IPS DF 4.7 (cell line): ENCODE measurements around the gene NUP210L.
"Not testable (repeated sequence)": the region's sequence is repeated elsewhere in the genome, so short reads cannot be mapped to it uniquely, and the experiment has no call there.

Source experiments
- DNase-seq: peaks from one replicate; pipeline ENCODE4 v3.0.0-alpha.2; 2013; ENCODE audit warnings: low spot score; ENCODE audit errors: extremely low read depth

The NUP210L gene

DNA sequence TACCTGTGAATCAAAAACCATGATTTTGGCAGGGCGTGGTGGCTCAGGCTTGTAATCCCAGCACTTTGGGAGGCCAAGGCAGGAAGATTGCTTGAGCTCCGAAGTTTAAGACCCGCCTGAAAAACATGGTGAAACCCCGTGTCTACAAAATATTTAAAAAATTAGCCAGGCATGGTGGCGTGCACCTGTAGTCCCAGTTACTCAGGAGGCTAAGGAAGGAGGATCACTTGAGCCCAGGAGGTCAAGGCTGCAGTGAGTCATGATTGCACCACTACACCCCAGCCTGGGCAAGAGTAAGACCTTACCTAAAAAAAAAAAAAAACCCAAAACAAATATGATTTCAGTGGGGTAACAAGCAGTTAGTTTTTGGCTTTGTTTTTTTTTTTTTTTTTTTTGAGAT lies 54.7 kb downstream of the NUP210L start:
- DNase-seq = not testable (repeated sequence)

GRCh38 chr1:154097873-154098272 lies 57.0 kb downstream of the NUP210L start:
- no peak for DNase-seq

DNA sequence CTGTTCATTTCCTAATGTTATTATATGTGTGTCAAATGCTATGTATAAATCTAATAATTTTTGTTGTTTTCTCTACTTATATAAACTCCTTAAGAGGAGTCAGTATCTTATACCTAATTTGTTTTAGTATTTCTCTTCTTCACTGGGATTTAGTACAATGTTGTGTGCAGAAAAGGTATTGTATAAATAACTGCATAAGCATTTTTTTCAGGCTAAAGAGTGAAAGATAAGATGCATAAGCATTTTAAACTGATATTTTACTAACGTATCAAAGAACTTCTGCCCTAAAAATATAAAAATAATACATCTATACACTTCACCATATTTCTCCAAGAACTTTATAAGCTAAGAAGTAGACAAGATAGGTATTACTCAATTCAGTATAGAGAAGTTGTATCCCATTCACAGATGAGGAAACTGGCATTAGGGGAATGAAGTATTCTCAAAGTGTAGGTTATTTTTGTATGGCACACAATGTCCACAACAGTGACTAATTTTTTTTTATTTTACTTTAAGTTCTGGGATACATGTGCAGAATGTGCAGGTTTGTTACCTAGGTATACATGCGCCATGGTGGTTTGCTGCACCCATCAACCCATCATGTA lies 59.3 kb downstream of the NUP210L start:
- DNase-seq = no peak

DNA sequence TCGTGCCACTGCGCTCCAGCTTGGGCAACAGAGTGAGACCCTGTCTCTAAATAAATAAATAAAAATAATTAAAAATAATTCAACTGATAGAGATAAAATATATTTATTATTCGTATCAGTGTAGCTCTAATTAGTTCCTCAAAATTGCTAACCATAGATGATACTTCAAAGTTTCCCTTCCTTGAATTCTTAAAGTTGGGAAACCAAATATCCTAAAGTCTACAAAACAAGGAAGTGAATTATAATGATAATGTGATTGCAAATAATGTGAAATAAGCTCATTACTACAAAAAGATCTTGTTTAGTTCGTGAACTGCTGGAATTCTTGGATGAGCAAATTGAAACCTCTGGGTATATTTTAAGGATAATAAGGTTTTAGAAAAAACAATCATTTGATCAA lies 60.5 kb downstream of the NUP210L start:
- no peak for DNase-seq

GRCh38 chr1:154093699-154094098 lies 61.2 kb downstream of the NUP210L start:
- DNase-seq = no peak

DNA sequence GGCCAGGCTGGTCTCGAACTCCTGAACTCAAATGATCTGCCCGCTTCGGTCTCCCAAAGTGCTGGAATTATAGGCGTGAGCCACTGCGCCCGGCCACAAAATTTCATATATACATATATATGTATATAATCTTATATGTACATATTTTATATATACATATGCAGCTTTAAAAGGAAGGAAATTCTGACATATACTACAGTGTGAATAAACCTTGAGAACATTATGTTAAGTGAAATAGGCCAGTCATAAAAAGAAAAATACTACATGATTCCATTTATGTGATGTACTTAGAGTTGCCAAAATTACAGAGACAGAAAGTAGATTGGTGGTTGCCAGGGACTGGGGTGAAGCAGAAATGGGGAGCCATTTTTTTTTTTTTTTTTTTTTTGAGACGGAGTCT lies 63.2 kb downstream of the NUP210L start:
- DNase-seq = no peak

DNA sequence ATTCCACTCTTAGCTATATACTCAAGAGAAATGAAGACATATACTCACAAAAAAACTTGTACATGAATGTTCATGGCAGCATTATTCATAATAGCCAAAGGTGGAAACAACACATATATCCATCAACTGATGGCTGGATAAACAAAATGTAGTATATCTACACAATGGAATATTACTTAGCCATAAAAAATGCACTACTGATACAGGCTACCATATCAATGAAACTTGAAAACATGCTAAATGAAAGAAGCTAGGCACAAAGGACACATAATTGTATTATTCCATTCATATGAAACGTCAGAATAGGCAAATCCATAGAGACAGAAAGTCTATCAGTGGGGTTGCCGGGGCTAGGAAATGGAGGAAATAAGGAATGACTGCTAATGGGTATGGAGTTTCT lies 67.3 kb downstream of the NUP210L start:
- no peak for DNase-seq

- DNase-seq = not testable (repeated sequence)
Measured at GRCh38 chr1:154083057-154083456, 71.8 kb downstream of the NUP210L start.

GRCh38 chr1:154081386-154082126 lies 73.3 kb downstream of the NUP210L start:
- DNase-seq = no peak

DNA sequence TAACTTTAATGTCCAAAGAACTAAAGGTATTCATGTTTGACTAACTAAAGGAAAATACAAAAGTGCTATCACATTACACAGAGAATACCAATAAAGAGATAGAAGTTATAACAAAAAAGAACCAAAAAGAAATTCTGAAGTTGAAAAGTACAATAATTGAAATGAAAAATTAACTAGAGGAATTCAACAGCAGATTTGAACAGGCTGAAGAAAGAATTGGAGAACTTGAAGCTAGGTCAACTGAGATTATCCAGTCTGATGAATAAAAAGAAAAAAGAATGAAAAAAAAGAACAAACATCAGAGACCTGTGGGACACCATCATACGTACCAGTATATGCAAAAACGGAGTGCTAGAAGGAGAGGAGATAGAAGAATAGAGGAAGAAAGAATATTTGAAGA lies 78.5 kb downstream of the NUP210L start:
- DNase-seq = no peak

DNA sequence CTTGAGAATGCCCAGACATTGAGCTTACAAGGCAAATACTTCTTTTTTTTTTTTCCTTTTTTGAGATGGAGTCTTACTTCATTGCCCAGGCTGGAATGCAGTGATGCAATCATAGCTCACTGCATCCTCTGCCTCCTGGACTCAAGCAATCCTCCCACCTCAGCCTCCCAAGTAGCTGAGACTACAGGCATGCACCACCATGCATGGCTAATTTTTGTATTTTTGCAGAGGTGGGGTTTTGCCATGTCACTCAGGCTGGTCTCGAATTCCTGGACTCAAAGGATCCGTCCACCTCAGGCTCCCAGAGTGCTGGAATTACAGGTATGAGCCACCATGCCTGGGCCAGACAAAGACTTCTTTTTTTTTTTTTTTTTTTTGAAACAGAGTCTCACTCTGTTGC lies 79.1 kb downstream of the NUP210L start:
- DNase-seq = no peak

DNA sequence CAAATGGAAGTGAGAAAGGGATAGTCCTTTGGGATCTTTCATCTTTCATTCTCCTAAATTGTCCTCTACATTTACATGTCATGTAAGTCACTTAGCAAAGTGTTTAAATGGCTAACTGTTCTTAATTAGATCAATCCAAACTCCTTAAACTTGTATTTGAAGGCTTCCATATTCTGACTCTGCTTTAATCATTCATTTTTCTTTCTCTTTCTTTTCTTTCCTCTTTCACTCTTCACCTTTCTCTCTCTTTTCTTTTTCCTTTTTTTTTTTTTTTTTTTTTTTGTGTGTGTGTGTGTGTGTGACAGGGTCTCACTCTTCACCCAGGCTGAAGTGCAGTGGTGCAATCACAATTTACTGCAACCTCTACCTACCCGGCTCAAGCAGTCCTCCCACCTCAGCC lies 92.6 kb downstream of the NUP210L start:
- no peak for DNase-seq

DNA sequence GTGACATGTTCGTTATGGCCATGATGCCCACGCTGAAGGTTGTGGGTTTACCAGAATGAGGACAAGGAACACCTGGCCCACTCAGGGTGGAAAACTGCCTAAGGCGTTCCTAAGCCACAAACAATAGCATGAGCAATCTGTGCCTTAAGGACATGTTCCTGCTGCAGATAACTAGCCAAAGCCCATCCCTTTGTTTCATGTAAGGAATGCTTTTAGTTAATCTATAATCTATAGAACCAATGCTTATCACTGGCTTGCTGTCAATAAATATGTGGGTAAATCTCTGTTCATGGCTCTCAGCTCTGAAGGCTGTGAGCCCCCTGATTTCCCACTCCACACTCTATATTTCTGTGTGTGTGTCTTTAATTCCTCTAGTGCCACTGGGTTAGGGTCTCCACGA lies 107.4 kb downstream of the NUP210L start:
- DNase-seq = not testable (repeated sequence)

- DNase-seq = not testable (repeated sequence)
Measured at GRCh38 chr1:154033697-154034096, 121.2 kb downstream of the NUP210L start.

- no peak for DNase-seq
Measured at GRCh38 chr1:154019940-154020339, 134.9 kb downstream of the NUP210L start.

DNA sequence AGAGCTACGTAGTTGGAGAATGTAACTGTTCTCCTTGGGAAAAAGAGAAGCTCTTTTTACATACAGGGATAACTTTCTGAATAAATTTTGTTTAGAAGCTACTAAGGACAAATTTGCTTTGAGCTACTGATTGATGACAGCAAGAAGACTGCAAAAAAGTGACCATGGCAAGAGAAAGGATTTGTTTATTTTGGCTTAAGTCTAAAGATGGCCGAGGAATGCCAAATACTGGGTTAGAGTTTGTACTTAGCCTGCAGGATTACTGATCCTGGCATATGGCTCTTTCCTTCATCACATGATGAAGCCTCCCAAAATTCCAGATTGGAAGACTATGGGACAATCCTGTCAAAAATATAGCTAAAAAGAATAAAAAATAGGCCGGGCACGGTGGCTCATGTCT lies 135.6 kb downstream of the NUP210L start:
- no peak for DNase-seq

GRCh38 chr1:154014154-154014907 lies 140.5 kb downstream of the NUP210L start:
- DNase-seq = no peak

DNA sequence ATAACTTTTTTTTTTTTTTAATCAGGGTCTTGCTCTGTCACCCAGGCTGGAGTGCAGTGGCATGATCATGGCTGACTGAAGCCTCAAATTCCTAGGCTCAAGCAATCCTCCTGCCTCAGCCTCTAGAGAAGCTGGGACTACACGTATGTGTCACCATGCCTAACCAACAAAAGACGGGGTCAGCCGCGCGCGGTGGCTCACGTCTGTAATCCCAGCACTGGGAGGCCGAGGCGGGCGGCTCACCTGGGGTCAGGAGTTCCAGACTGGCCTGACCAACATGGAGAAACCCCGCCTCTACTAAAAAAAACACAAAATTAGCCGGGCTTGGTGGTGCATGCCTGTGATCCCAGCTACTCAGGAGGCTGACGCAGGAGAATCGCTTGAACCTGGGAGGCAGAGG lies 142.3 kb downstream of the NUP210L start:
- not testable (repeated sequence) for DNase-seq

- DNase-seq = no peak
Measured at GRCh38 chr1:154012129-154012528, 142.7 kb downstream of the NUP210L start.

- no peak for DNase-seq
Measured at GRCh38 chr1:154006136-154006535, 148.7 kb downstream of the NUP210L start.

GRCh38 chr1:154000420-154000819 lies 154.5 kb downstream of the NUP210L start:
- no peak for DNase-seq

DNA sequence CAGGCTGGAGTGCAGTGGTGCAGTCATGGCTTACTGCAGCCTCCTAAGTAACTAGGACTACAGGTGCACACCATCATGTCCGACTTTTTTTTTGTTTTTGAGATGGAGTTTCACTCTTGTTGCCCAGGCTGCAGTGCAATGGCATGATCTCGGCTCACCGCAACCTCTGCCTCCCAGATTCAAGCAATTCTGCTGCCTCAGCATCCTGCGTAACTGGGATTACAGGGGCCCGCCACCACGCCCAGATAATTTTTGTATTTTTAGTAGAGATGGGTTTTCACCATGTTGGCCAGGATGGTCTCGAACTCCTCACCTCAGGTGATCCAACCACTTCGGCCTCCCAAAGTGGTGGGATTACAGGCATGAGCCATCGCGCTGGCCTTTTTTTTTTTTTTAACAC lies 158.0 kb downstream of the NUP210L start:
- not testable (repeated sequence) for DNase-seq
